Common myeloid progenitor, CD34-positive (primary cell): ENCODE results near the gene SOX5.

Experiments
- CTCF ChIA-PET: fragments of 350-600 bp; sonication (Branson Sonifier 250); formaldehyde crosslinking; loops from one replicate; lab custom pipeline; 2021; ENCODE audit warnings: antibody characterized with exemption; lab: Charles Lee
- POLR2A ChIA-PET: fragments of 350-600 bp; sonication (Branson Sonifier 250); formaldehyde crosslinking; loops from one replicate; lab custom pipeline; 2021; ENCODE audit warnings: antibody characterized with exemption; lab: Charles Lee
- DNase-seq, 3 donors: peaks; one replicate each; pipeline versions ENCODE4 v3.0.0 to v3.0.0-alpha.2; 2013
- H3K27ac ChIP-seq, 2 experiments: 1 replicate in 1 of 2; 2 replicates in 1 of 2; pipeline ENCODE4 v1.7.0; 2013; ENCODE audit warnings: inconsistent platforms in 2 of 2, low read length in 2 of 2, mild to moderate bottlenecking in 2 of 2, low read depth in 1 of 2, moderate library complexity in 1 of 2; ENCODE audit not compliant: severe bottlenecking in 2 of 2, insufficient read depth in 1 of 2, poor library complexity in 1 of 2
- H3K27me3 ChIP-seq, 5 experiments: replicated peaks in 2 of 5; 1 replicate in 3 of 5; 2 replicates in 2 of 5; pipeline versions ENCODE4 v1.6.1 to v1.7.0; 2013; ENCODE audit warnings: low read length in 4 of 5, mild to moderate bottlenecking in 2 of 5, moderate library complexity in 2 of 5, inconsistent platforms in 1 of 5; ENCODE audit not compliant: insufficient read depth in 5 of 5, control insufficient read depth in 4 of 5
- H3K36me3 ChIP-seq, 4 experiments: 1 replicate in 2 of 4; 2 replicates in 2 of 4; pipeline versions ENCODE4 v1.6.1 to v1.7.0; 2013; ENCODE audit warnings: low read length in 3 of 4, control low read depth in 1 of 4, mild to moderate bottlenecking in 1 of 4; ENCODE audit not compliant: control insufficient read depth in 4 of 4, insufficient read depth in 4 of 4
- H3K4me1 ChIP-seq, 4 experiments: 1 replicate in 3 of 4; 2 replicates in 1 of 4; pipeline versions ENCODE4 v1.6.1 to v1.7.1; 2013; ENCODE audit warnings: low read length in 3 of 4, mild to moderate bottlenecking in 3 of 4, control low read depth in 1 of 4, inconsistent platforms in 1 of 4, moderate library complexity in 1 of 4; ENCODE audit not compliant: control insufficient read depth in 4 of 4, insufficient read depth in 4 of 4; ENCODE audit errors: control extremely low read depth in 1 of 4
- H3K4me3 ChIP-seq, 7 experiments: 1 replicate in 4 of 7; 2 replicates in 3 of 7; pipeline versions ENCODE4 v1.5.1 to v1.7.0; 2013; ENCODE audit warnings: mild to moderate bottlenecking in 7 of 7, low read length in 6 of 7, moderate library complexity in 6 of 7, inconsistent platforms in 2 of 7, low read depth in 2 of 7, control low read depth in 1 of 7; ENCODE audit not compliant: insufficient read depth in 4 of 7, control insufficient read depth in 1 of 7; ENCODE audit errors: extremely low read depth in 1 of 7
- H3K9me3 ChIP-seq, 5 experiments: 1 replicate in 4 of 5; 2 replicates in 1 of 5; pipeline versions ENCODE4 v1.6.1 to v1.7.1; 2013; ENCODE audit warnings: low read length in 4 of 5, mild to moderate bottlenecking in 2 of 5, inconsistent platforms in 1 of 5, low read depth in 1 of 5, moderate library complexity in 1 of 5; ENCODE audit not compliant: control insufficient read depth in 4 of 5, insufficient read depth in 2 of 5; ENCODE audit errors: control extremely low read depth in 1 of 5
- WGBS: methylation state at CpG from one replicate; pipeline ENCODE4 v1.1.5; 2013; ENCODE audit not compliant: insufficient coverage; 5-methylcytosine and 5-hydroxymethylcytosine counted together

The SOX5 gene

GRCh38 chr12:23950775-23951451 lies 1.4 kb upstream of the SOX5 start:
- 80% methylated on average over 5 of the region's 11 CpGs for WGBS
- Histone ChIP-seq H3K36me3 (no peaks in the 10 kb centered on the region), H3K27me3 (peaks cover 10 to 36% (median 22%) of the 10 kb centered on the region in 5 experiments), H3K4me1 (peaks cover 3 to 16% (median 6%) of the 10 kb centered on the region in 4 experiments), H3K9me3 (peaks cover 0 to 1% (median 0%) of the 10 kb centered on the region in 5 experiments), H3K4me3 (peak overlapping the region in 2 of 7 experiments; percentile 50 to 68), H3K27ac (no peak overlapping the region)
- peak in 1 of 3 donors; percentile 2 for DNase-seq
- ChIA-PET POLR2A (no interaction called here), CTCF (no interaction called here)

- Histone ChIP-seq H3K36me3 (no peaks in the 10 kb centered on the region), H3K4me1 (peaks cover 3 to 16% (median 6%) of the 10 kb centered on the region in 4 experiments), H3K27ac (no peak overlapping the region), H3K27me3 (peaks cover 10 to 36% (median 22%) of the 10 kb centered on the region in 5 experiments), H3K9me3 (peaks cover 0 to 1% (median 0%) of the 10 kb centered on the region in 5 experiments), H3K4me3 (peak overlapping the region in 5 of 7 experiments; percentile 30 to 68 (median 46))
- DNase-seq = peak in 2 of 3 donors; percentile 33 to 36
- WGBS = 18% methylated on average over 8 of the region's 17 CpGs
- ChIA-PET CTCF (no interaction called here), POLR2A (no interaction called here)
Observed at GRCh38 chr12:23950210-23950774, 822 bp upstream of the SOX5 start.

- ChIA-PET CTCF (no interaction called here), POLR2A (no interaction called here)
- Histone ChIP-seq H3K4me3 (no peak overlapping the region), H3K4me1 (peaks cover 3 to 16% (median 6%) of the 10 kb centered on the region in 4 experiments), H3K27me3 (peaks cover 11 to 36% (median 22%) of the 10 kb centered on the region in 5 experiments), H3K27ac (no peak overlapping the region), H3K9me3 (peaks cover 0 to 1% (median 0%) of the 10 kb centered on the region in 5 experiments), H3K36me3 (no peaks in the 10 kb centered on the region)
- DNase-seq = no peak
- WGBS = 100% methylated on average over 3 of the region's 4 CpGs
Observed at GRCh38 chr12:23948291-23948690, 1.2 kb downstream of the SOX5 start.

DNA sequence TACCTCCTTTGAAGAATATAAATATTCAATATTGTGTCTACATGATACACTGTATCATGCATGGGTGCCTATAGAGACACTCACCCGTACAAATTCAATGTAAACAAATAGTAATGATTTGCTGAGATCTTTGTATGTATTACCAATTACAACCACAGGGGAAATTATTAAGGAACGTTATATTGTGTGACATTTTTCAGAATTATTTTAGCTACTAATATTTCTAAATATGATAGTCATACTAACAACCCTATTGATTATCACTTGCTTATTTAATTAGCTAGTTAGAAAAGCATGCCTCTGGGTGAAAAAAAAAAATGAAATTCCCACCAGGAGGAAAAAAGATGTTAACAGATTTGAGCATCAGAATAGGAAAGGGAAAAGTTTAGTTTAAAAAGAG lies 2.1 kb downstream of the SOX5 start:
- ChIA-PET POLR2A (no interaction called here), CTCF (no interaction called here)
- H3K36me3 ChIP-seq = no peaks in the 10 kb centered on the region
- peaks cover 0 to 1% (median 0%) of the 10 kb centered on the region in 5 experiments for H3K9me3 ChIP-seq
- H3K27ac ChIP-seq = no peak overlapping the region
- H3K27me3 ChIP-seq = peaks cover 11 to 36% (median 22%) of the 10 kb centered on the region in 5 experiments
- no peak for DNase-seq
- no CpG with 5 or more reads among the region's 2 CpGs for WGBS
- H3K4me3 ChIP-seq = no peak overlapping the region
- H3K4me1 ChIP-seq = peaks cover 3 to 16% (median 6%) of the 10 kb centered on the region in 4 experiments

- Histone ChIP-seq H3K36me3 (no peaks in the 10 kb centered on the region), H3K4me3 (no peak overlapping the region), H3K27me3 (peaks cover 5 to 26% (median 14%) of the 10 kb centered on the region in 5 experiments), H3K9me3 (peaks cover 0 to 1% (median 0%) of the 10 kb centered on the region in 5 experiments), H3K27ac (no peak overlapping the region), H3K4me1 (peaks cover 3 to 11% (median 5%) of the 10 kb centered on the region in 4 experiments)
- ChIA-PET POLR2A (no interaction called here), CTCF (no interaction called here)
- WGBS = no CpG with 5 or more reads among the region's 2 CpGs
- DNase-seq = no peak
Observed at GRCh38 chr12:23945249-23945648, 4.2 kb downstream of the SOX5 start.

GRCh38 chr12:23944067-23944466 lies 5.4 kb downstream of the SOX5 start:
- CTCF ChIA-PET = no interaction called here
- Histone ChIP-seq H3K36me3 (no peaks in the 10 kb centered on the region), H3K9me3 (peaks cover 0 to under 1% (median 0%) of the 10 kb centered on the region in 5 experiments), H3K27ac (no peak overlapping the region), H3K4me1 (peaks cover 0 to under 1% (median 0%) of the 10 kb centered on the region in 4 experiments), H3K4me3 (no peak overlapping the region), H3K27me3 (peaks cover 3 to 16% (median 9%) of the 10 kb centered on the region in 5 experiments)
- POLR2A ChIA-PET = no interaction called here
- WGBS = 100% methylated on average over 3 of the region's 5 CpGs
- DNase-seq = no peak

GRCh38 chr12:23942841-23943240 lies 6.6 kb downstream of the SOX5 start:
- Histone ChIP-seq H3K27ac (no peak overlapping the region), H3K9me3 (no peaks in the 10 kb centered on the region), H3K27me3 (peaks cover 0 to 5% (median 0%) of the 10 kb centered on the region in 5 experiments), H3K36me3 (no peaks in the 10 kb centered on the region), H3K4me1 (no peaks in the 10 kb centered on the region), H3K4me3 (no peak overlapping the region)
- no peak for DNase-seq
- WGBS = 100% methylated on average over 4 of the region's 4 CpGs
- POLR2A ChIA-PET = no interaction called here
- CTCF ChIA-PET = no interaction called here
